ENCODE data around the gene KMT5C. TPM values are rescaled to one million over a fixed set of nuclear protein-coding genes. Genes with fewer than 3 reads are reported as not detected.

KMT5C gene
- total RNA-seq, 1 experiment from 2014 or later = 54.5 TPM

DNA sequence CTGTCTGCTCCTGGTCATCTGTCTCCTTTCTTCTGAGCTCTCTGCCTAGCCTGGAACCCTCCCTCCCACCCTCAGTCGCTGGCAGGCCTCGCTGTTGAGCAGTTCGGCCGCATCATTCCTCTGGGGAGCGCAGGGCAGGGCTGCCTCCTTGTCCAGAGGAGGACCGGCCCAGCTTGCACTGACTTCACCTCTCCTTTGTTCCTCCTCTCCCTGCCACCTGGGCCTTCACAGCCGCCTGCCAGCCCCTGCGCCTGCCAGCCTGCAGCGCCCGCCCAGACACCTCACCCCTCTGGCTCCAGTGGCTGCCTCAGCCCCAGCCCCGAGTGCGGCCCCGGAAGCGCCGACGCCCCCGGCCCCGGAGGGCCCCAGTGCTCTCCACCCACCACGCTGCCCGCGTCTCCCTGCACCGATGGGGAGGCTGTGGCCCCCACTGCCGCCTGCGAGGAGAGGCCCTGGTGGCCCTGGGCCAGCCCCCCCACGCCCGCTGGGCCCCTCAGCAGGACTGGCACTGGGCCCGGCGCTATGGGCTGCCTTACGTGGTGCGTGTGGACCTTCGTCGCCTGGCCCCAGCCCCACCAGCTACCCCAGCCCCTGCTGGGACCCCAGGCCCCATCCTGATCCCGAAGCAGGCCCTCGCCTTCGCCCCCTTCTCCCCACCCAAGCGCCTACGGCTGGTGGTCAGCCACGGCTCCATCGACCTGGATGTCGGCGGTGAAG, 7.2 kb downstream of the KMT5C start:
- DNase-seq = no peak
- Histone ChIP-seq H3K4me1 (ENCODE audit: insufficient read depth, low read length) (peaks cover 2% of the 10 kb centered on the region; the same call in 1 of the 2 replicates), H2AFZ (ENCODE audit: low read length) (no peak overlapping the region), H3K27ac (ENCODE audit: insufficient read length, low read depth, low read length) (no peak overlapping the region), H2BK120ac (ENCODE audit: low read depth, low read length, poor library complexity, severe bottlenecking) (no peak overlapping the region), H4K20me1 (ENCODE audit: control insufficient read depth, insufficient read depth, insufficient read length) (no peaks in the 10 kb centered on the region), H3K14ac (ENCODE audit: insufficient read depth, low read length) (no peak overlapping the region; the same call in 1 of the 2 replicates), H3K9me3 (ENCODE audit: control insufficient read depth, low read depth, low read length) (no peaks in the 10 kb centered on the region), H4K91ac (ENCODE audit: insufficient read length, low read depth, low read length) (no peak overlapping the region), H3K4me2 (ENCODE audit: insufficient read depth, insufficient read length, low read length) (no peak overlapping the region), H3K9ac (ENCODE audit: extremely low read depth, insufficient read length, low read length) (no peak overlapping the region), H3K79me2 (ENCODE audit: insufficient read depth, low read length) (no peaks in the 10 kb centered on the region), H2BK5ac (ENCODE audit: insufficient read length, low read length) (no peak overlapping the region), H2BK20ac (ENCODE audit: low read depth, low read length, poor library complexity, severe bottlenecking) (no peak overlapping the region), H3K79me1 (ENCODE audit: insufficient read depth, low read depth, low read length, poor library complexity, severe bottlenecking) (no peaks in the 10 kb centered on the region), H4K5ac (ENCODE audit: insufficient read length, low read depth, low read length) (no peak overlapping the region), H3K18ac (ENCODE audit: insufficient read length, low read depth, low read length) (no peak overlapping the region), H3K23ac (ENCODE audit: insufficient read length, low read depth, low read length) (no peak overlapping the region), H2BK15ac (ENCODE audit: low read depth, low read length) (no peak overlapping the region), H3T11ph (ENCODE audit: low read length) (no peak overlapping the region), H3K4ac (ENCODE audit: low read depth, low read length) (no peak overlapping the region), H3K56ac (ENCODE audit: insufficient read length, low read depth, low read length) (no peak overlapping the region), H3K23me2 (ENCODE audit: insufficient read length, low read depth, low read length, poor library complexity, severe bottlenecking) (peaks cover 3% of the 10 kb centered on the region), H2AK5ac (ENCODE audit: insufficient read length, low read length) (no peak overlapping the region), H4K8ac (replicated peaks; ENCODE audit: insufficient read length, low read depth, low read length) (no peak overlapping the region), H2BK12ac (ENCODE audit: insufficient read length, low read depth, low read length) (no peak overlapping the region), H3K27me3 (ENCODE audit: insufficient read depth, low read length) (no peaks in the 10 kb centered on the region; the same call in 1 of the 2 replicates)
- no peak overlapping the region for H3K4me3 Mint-ChIP-seq
- no peaks in the 10 kb centered on the region; a peak in 1 of 5 replicates for H3K9me3 Mint-ChIP-seq
- H3K36me3 Mint-ChIP-seq (ENCODE audit: insufficient read depth in 1 of 3, low read depth in 3 of 3) = peaks cover 23 to 59% (median 49%) of the 10 kb centered on the region in 3 experiments; a peak in 6 of 7 replicates
- peaks cover 48 to 68% of the 10 kb centered on the region in 2 experiments for H3K4me1 Mint-ChIP-seq
- H3K27me3 Mint-ChIP-seq (ENCODE audit: low read depth) = peaks cover 15% of the 10 kb centered on the region
- WGBS (ENCODE audit: extremely low coverage, insufficient read length, low lambda C conversion rate) = no CpG with 5 or more reads among the region's 41 CpGs
- TF ChIP-seq, protein P1, sequence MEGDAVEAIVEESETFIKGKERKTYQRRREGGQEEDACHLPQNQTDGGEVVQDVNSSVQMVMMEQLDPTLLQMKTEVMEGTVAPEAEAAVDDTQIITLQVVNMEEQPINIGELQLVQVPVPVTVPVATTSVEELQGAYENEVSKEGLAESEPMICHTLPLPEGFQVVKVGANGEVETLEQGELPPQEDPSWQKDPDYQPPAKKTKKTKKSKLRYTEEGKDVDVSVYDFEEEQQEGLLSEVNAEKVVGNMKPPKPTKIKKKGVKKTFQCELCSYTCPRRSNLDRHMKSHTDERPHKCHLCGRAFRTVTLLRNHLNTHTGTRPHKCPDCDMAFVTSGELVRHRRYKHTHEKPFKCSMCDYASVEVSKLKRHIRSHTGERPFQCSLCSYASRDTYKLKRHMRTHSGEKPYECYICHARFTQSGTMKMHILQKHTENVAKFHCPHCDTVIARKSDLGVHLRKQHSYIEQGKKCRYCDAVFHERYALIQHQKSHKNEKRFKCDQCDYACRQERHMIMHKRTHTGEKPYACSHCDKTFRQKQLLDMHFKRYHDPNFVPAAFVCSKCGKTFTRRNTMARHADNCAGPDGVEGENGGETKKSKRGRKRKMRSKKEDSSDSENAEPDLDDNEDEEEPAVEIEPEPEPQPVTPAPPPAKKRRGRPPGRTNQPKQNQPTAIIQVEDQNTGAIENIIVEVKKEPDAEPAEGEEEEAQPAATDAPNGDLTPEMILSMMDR (conservative IDR thresholded peaks at IDR 0.05) = no peak
- no peak overlapping the region for H3K27ac Mint-ChIP-seq
